ENCODE measurements around the gene CST2.

Gene CST2

GRCh38 chr20:23794841-23795240 is 31.7 kb downstream of the CST2 start:
- no peak overlapping the region for H3K4me3 ChIP-seq (ENCODE audit: low read length, poor library complexity, severe bottlenecking)
- no peaks in the 10 kb centered on the region for H4K20me1 ChIP-seq (ENCODE audit: insufficient read depth, low read length, poor library complexity, severe bottlenecking)
- no peaks in the 10 kb centered on the region for H3K9me3 ChIP-seq (ENCODE audit: insufficient read depth, low read depth, low read length)
- no peaks in the 10 kb centered on the region for H3K79me2 ChIP-seq (ENCODE audit: insufficient read depth, low read length)
- no peaks in the 10 kb centered on the region for H3F3A ChIP-seq (ENCODE audit: low read depth)
- no peak overlapping the region for H3K9ac ChIP-seq (ENCODE audit: low read depth, low read length, poor library complexity, severe bottlenecking)
- no peak overlapping the region for H3K4me2 ChIP-seq (ENCODE audit: low read depth, low read length, poor library complexity, severe bottlenecking)
- no peaks in the 10 kb centered on the region for H3K4me1 ChIP-seq (ENCODE audit: insufficient read depth, low read length, poor library complexity, severe bottlenecking)
- H3K27me3 ChIP-seq (ENCODE audit: insufficient read depth, low read length, poor library complexity, severe bottlenecking) = no peaks in the 10 kb centered on the region
- H3K9me2 ChIP-seq (replicated peaks; ENCODE audit: low read depth, low read length) = no peaks in the 10 kb centered on the region
- TF ChIP-seq CTCF (conservative IDR thresholded peaks at IDR 0.05; ENCODE audit: low read length) (no peak), EZH2phosphoT487 (IDR thresholded peaks at IDR 0.05; ENCODE audit: borderline replicate concordance) (no peak)
- no peaks in the 10 kb centered on the region for H3K36me3 ChIP-seq (ENCODE audit: insufficient read depth, low read length)
- H2AFZ ChIP-seq (ENCODE audit: low read length) = no peak overlapping the region

- Histone ChIP-seq H2AFZ (ENCODE audit: low read length) (no peak overlapping the region), H3K9me3 (ENCODE audit: insufficient read depth, low read depth, low read length) (no peaks in the 10 kb centered on the region), H3K4me2 (ENCODE audit: low read depth, low read length, poor library complexity, severe bottlenecking) (no peak overlapping the region), H3K4me1 (ENCODE audit: insufficient read depth, low read length, poor library complexity, severe bottlenecking) (no peaks in the 10 kb centered on the region), H3K9ac (ENCODE audit: low read depth, low read length, poor library complexity, severe bottlenecking) (no peak overlapping the region), H3K27me3 (ENCODE audit: insufficient read depth, low read length, poor library complexity, severe bottlenecking) (no peaks in the 10 kb centered on the region), H4K20me1 (ENCODE audit: insufficient read depth, low read length, poor library complexity, severe bottlenecking) (no peaks in the 10 kb centered on the region), H3K4me3 (ENCODE audit: low read length, poor library complexity, severe bottlenecking) (no peak overlapping the region), H3F3A (ENCODE audit: low read depth) (no peaks in the 10 kb centered on the region), H3K36me3 (ENCODE audit: insufficient read depth, low read length) (no peaks in the 10 kb centered on the region), H3K79me2 (ENCODE audit: insufficient read depth, low read length) (no peaks in the 10 kb centered on the region), H3K9me2 (replicated peaks; ENCODE audit: low read depth, low read length) (no peaks in the 10 kb centered on the region)
- TF ChIP-seq CTCF (conservative IDR thresholded peaks at IDR 0.05; ENCODE audit: low read length) = no peak
- no peak for TF ChIP-seq EZH2phosphoT487 (IDR thresholded peaks at IDR 0.05; ENCODE audit: borderline replicate concordance)
Observed at GRCh38 chr20:23794065-23794464, 32.5 kb downstream of the CST2 start.

- H3K4me2 ChIP-seq (ENCODE audit: low read depth, low read length, poor library complexity, severe bottlenecking) = no peak overlapping the region
- no peak for TF ChIP-seq EZH2phosphoT487 (IDR thresholded peaks at IDR 0.05; ENCODE audit: borderline replicate concordance)
- no peak for TF ChIP-seq CTCF (conservative IDR thresholded peaks at IDR 0.05; ENCODE audit: low read length)
- no peaks in the 10 kb centered on the region for H3F3A ChIP-seq (ENCODE audit: low read depth)
- no peaks in the 10 kb centered on the region for H3K36me3 ChIP-seq (ENCODE audit: insufficient read depth, low read length)
- H3K9ac ChIP-seq (ENCODE audit: low read depth, low read length, poor library complexity, severe bottlenecking) = no peak overlapping the region
- no peaks in the 10 kb centered on the region for H4K20me1 ChIP-seq (ENCODE audit: insufficient read depth, low read length, poor library complexity, severe bottlenecking)
- no peaks in the 10 kb centered on the region for H3K79me2 ChIP-seq (ENCODE audit: insufficient read depth, low read length)
- H2AFZ ChIP-seq (ENCODE audit: low read length) = no peak overlapping the region
- no peaks in the 10 kb centered on the region for H3K4me1 ChIP-seq (ENCODE audit: insufficient read depth, low read length, poor library complexity, severe bottlenecking)
- no peaks in the 10 kb centered on the region for H3K9me2 ChIP-seq (replicated peaks; ENCODE audit: low read depth, low read length)
- H3K4me3 ChIP-seq (ENCODE audit: low read length, poor library complexity, severe bottlenecking) = no peak overlapping the region
- no peaks in the 10 kb centered on the region for H3K9me3 ChIP-seq (ENCODE audit: insufficient read depth, low read depth, low read length)
- H3K27me3 ChIP-seq (ENCODE audit: insufficient read depth, low read length, poor library complexity, severe bottlenecking) = no peaks in the 10 kb centered on the region
Observed at GRCh38 chr20:23783447-23783846, 43.1 kb downstream of the CST2 start.
